ENCODE results near the gene TNMD. TPM values are rescaled to one million over a fixed set of nuclear protein-coding genes. Genes with fewer than 3 reads are reported as not detected.

The TNMD gene
- polyA plus RNA-seq, 12 donors = 47.9 to 391 (median 154) TPM; not detected in 1

DNA sequence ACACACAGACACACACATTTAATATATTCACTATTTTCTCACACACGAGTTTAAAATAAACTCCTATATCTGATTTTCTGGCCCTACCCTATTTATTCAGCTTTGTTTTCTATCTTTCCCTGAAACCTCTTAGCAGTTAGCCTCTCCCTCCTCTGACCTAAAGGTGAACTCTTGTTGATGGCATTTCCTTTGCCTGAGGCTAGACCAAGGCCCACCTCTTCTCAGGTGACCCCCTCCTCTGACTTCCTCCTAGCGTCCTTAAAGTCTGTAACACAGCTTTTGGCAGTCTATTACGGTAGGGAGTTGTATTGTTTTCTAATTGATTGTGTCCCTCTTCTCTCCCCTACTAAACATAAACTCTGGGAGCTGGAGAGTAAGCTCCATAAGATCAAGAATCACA lies 57.6 kb downstream of the TNMD start:
- no peak for DNase-seq

DNA sequence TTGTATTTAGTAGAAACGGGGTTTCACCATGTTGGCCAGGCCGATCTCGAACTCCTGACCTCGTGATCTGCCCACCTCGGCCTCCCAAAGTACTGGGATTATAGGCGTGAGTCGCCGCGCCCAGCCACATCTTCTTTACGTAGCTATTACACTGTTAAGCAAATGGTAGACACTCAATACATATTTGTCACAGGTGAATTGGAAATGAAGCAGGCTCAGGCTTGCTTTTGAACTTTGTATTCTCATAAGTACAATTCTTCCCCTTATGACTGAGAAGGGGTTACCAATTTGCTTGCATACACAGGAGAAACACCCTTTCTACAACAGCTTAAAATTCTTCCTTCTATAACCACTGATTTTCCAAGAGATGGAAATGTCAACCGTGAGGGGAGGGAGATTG lies 58.5 kb downstream of the TNMD start:
- no peak for DNase-seq

DNA sequence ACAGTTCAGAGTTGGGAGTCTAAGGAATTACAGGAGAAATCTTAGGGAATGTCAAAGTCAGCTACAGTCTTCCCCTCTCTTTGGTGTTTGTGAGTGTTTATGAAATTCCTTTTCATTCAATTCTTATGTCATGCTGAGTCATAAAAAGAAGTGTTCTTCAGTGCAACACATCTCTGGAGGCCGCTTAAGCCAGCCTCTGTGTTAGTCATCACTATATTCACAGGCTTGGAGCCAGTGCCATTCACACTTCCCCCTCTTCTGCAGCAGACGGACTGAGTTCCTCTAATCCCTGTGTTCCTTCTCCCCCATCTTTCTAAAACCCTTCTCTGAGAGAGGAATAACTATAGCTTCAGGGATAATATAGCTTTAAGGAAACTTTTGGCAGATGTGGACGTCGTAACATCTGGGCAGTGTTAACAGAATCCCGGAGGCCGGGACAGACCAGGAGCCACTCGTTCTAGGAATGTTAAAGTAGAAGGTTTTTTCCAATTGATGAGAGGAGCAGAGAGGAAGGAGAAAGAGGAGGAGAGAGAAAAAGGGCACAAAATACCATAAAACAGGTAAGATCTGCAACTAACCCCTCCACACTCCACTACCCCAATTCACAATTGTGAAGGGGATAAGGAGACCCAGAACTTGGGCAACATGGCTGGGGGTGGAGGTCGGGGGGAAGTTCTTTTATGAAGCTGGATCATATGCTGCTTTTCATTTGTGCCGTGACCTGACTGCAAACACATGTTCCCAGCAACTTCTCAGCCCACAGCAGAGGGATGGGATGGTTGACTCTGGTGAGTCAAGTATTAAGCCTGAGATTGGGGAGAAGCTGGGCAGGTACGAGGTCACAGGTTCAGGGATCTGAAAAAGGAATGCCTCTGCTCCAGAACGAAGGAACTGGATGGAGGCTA lies 59.5 kb downstream of the TNMD start, which contains the start of gene SRPX2:
TSS of gene SRPX2 (plus strand) at position 244 of the 905 bp plus-strand sequence. CDS start 2,124 bp downstream, outside the sequence.
- DNase-seq = peak; percentile 62

DNA sequence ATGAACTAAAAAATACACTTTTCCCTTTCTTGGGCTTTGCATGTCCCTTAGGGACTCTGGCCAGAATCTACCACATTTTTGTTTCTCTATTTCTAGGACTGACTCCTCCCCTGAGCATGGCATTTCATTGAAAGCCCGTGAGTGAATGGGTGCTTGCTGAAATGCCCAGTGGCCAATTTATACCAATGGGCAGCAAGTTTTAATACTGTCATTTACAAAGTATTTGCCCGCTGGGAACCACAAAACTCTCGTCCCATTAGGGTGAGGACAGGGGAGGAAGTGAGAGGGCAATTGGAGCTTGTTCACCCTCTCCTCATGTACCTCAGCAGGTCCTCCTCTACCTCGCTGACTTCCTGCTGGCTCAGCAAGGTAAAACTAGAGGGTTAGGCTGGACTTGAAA lies 60.4 kb downstream of the TNMD start:
- no peak for DNase-seq

DNA sequence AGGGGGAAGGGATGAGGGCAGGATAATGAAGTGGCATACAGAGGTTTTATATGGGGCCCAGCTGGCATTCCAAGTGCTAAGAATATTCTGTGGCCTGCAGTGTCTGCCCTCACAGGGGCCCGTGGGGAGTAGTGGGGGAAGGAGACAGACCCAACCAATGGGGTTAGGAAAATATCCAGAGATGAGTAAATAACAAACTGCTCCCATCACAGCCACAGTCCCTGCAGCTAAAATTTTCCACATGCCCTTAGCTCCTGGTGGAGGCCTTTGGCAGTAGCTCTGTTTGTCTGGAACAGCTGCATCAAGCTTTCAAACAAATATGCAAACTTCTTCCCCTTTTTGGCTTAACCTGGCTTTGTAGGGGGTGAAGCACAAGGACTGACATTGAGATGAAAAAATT lies 62.4 kb downstream of the TNMD start:
- no peak for DNase-seq

DNA sequence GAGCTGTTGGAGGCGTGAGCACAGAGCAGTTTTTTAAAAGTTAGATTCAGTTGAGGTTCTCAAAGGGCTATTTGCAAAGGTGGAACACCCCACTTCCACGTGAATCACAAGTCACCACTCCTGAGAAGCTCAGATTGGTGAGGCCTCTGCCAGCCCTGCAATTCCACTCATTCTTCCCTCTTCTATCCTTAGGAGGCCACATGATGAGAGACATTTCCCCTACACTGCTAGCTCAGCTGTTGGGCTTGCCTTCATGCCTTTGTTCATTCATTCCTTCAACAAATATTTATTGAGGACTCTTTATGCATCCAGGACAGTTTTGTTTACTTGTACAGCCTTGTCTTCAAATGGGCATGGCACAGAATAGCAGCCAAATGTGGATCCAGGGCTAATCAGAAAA lies 63.0 kb downstream of the TNMD start:
- no peak for DNase-seq

DNA sequence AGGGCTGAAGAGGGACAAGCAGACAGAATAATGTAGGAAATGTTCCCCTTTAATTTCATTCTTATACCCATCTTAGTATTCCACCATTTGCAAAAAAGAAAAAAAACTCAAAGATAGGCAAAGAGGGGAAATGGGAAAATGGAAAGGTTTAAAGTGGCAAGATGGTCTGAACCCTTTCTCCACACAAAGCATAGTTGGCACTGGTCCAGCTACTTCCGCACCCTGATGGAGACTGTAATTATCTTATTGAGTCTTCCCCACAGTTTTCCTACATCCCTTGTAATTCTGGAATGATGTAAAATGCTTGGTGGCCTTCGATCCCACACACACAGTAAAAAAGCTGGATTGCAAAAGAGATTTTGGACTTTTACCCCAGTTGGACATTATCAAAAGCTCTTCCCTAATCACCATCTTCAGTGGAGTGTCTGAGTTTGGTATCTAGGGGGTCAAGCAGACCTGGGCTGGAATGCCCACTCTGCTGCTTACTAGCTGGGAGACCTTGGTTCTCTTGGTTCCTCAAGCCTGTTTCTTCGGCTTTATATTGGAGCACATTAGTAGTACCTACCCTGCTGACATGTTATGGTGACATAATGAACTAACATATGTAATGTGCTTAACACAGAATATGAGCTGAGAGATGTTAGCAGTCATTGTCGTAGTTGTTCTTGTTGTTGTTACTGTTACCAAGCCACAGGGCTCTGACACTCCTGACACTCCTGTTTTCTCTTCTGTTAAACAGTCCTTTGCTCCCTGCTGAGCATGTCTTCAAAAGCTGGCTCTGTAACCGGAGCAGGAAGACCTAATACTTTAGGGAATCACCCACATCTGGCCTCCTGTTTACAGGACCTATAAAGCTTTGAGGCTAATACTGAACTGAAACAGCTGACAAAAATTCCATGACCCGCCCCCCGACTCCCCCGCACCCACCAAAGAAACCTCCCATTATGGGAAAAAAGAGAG lies 64.0 kb downstream of the TNMD start:
- DNase-seq = peak; percentile 68

Other genes with a start within 250 kb of the TNMD start
- gene PCDH19, start 174.7 kb upstream of the TNMD start, polyA plus RNA-seq (ENCODE audit: insufficient read length in 12 of 12) = 1 to 10 TPM in 11 of 12 donors, not detected in 1; 1.7 to 8.4 (median 4.6) TPM
- 10 to 100 TPM in 11 of 12 donors, not detected in 1; 23.6 to 42.8 (median 32.8) TPM for gene TSPAN6, start 51.9 kb downstream of the TNMD start, polyA plus RNA-seq (ENCODE audit: insufficient read length in 12 of 12)
- gene SRPX2, start 59.3 kb downstream of the TNMD start, polyA plus RNA-seq (ENCODE audit: insufficient read length in 12 of 12) = 10 to 100 TPM in 11 of 12 donors, not detected in 1; 12.2 to 41.8 (median 27.3) TPM
- 10 to 100 TPM in 1 of 12 donors, 1 to 10 TPM in 10, not detected in 1; 4.1 to 10.7 (median 8.4) TPM for gene SYTL4, start 147.2 kb downstream of the TNMD start, polyA plus RNA-seq (ENCODE audit: insufficient read length in 12 of 12)
- 10 to 100 TPM in 8 of 12 donors, 1 to 10 TPM in 2, not detected in 2; 8.7 to 15.0 (median 11.0) TPM for gene CSTF2, start 235.5 kb downstream of the TNMD start, polyA plus RNA-seq (ENCODE audit: insufficient read length in 12 of 12)